Astrocyte (in vitro differentiated cells and primary cell): Measurements from ENCODE around the gene GSTK1.

ENCODE experiments used
- EZH2 ChIP-seq: IDR thresholded peaks from 2 replicates; pipeline ENCODE4 v1.6.1; 2012; ENCODE audit warnings: mild to moderate bottlenecking, low read length, inconsistent platforms; ENCODE audit not compliant: insufficient read depth
- TF ChIP-seq, protein P1 (sequence below): IDR thresholded peaks from 2 replicates; pipeline ENCODE4 v1.5.1; 2011; ENCODE audit warnings: low read depth, mild to moderate bottlenecking, inconsistent platforms, low read length, moderate library complexity; ENCODE audit not compliant: insufficient read depth

DNA sequence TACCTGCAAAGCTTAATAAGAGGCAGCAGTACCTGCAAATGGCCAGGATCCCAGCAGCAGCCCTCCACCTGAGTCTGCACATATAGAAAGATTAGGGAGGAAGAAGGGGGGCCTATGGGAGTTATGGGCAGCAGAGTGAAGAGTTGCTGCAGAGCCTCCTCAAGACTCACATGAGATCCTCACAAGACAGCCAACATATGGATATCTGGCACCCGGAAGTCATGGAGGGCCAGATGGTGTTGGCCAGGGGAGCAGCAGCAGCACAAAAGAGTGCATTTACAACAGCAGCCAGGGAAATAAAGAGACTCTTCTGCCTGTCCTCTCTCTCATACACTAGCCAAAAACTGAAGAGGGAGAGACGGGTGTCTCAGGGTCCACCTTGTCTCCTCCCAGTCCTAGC lies 45.4 kb upstream of the GSTK1 start:
- TF ChIP-seq, protein P1, sequence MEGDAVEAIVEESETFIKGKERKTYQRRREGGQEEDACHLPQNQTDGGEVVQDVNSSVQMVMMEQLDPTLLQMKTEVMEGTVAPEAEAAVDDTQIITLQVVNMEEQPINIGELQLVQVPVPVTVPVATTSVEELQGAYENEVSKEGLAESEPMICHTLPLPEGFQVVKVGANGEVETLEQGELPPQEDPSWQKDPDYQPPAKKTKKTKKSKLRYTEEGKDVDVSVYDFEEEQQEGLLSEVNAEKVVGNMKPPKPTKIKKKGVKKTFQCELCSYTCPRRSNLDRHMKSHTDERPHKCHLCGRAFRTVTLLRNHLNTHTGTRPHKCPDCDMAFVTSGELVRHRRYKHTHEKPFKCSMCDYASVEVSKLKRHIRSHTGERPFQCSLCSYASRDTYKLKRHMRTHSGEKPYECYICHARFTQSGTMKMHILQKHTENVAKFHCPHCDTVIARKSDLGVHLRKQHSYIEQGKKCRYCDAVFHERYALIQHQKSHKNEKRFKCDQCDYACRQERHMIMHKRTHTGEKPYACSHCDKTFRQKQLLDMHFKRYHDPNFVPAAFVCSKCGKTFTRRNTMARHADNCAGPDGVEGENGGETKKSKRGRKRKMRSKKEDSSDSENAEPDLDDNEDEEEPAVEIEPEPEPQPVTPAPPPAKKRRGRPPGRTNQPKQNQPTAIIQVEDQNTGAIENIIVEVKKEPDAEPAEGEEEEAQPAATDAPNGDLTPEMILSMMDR, result no peak
- TF ChIP-seq EZH2, result no peak
